K562 (cell line): ENCODE data around the gene TBC1D20. TPM values are rescaled to one million over a fixed set of nuclear protein-coding genes. Genes with fewer than 3 reads are reported as not detected.

Experiments
- ATAC-seq: fragments of 200-7000 bp; cut with Tn5 transposase; 3 replicates; pipeline ENCODE4 v1.9.1; 2020; ENCODE audit warnings: moderate library complexity
- BruUV-seq: library from RNA; stranded (reverse); fragments of 400-500 nt; replicated peaks from 2 replicates; lab custom pipeline; 2021; lab: Mats Ljungman, UMichigan
- CTCF ChIA-PET: fragments of 300-600 bp; formaldehyde crosslinking; extraction: SDS; loops from one replicate; lab custom pipeline; 2021; ENCODE audit warnings: low intra/inter-chr PET ratio; lab: Yijun Ruan, JAX
- POLR2A ChIA-PET: fragments of 300-600, 350-650 bp; sonication (Branson Sonifier 250); formaldehyde crosslinking; extraction: SDS; loops from one replicate; lab custom pipeline; 2021; ENCODE audit warnings: antibody characterized with exemption, inconsistent platforms; lab: Yijun Ruan, JAX
- DNase-seq, 4 experiments: peaks; one replicate each; pipeline versions ENCODE4 v3.0.0 to v3.0.0-alpha.2; 2011 to 2018; ENCODE audit warnings: low spot score in 3 of 4, mixed read lengths in 3 of 4; ENCODE audit errors: extremely low read depth in 1 of 4
- FAIRE-seq: peaks from 2 replicates; lab custom pipeline; 2011; peaks lifted over from hg19 to GRCh38; lab: Jason Lieb, UNC
- H2AFZ ChIP-seq: 2 replicates; pipeline ENCODE4 v1.6.0; 2011; ENCODE audit warnings: low read depth, low read length, control low read depth, inconsistent platforms
- H3K27ac ChIP-seq: fragments of 200-600 bp; 3 replicates; pipeline ENCODE4 v1.8.0; 2011; ENCODE audit warnings: low read depth, mild to moderate bottlenecking, control low read depth, inconsistent platforms, low read length, moderate library complexity, mixed read lengths; ENCODE audit errors: extremely low read depth
- H3K27me3 ChIP-seq, 2 experiments: fragments of 300-600 bp in 1 of 2; 2 replicates in 1 of 2; 3 replicates in 1 of 2; pipeline versions ENCODE4 v1.6.0 to v1.8.0; 2011; ENCODE audit warnings: inconsistent platforms in 2 of 2, low read length in 2 of 2, mild to moderate bottlenecking in 1 of 2, mixed read lengths in 1 of 2, moderate library complexity in 1 of 2; ENCODE audit not compliant: control insufficient read depth in 2 of 2, insufficient read depth in 2 of 2
- H3K36me3 ChIP-seq: fragments of 300-600 bp; 3 replicates; pipeline ENCODE4 v1.8.0; 2011; ENCODE audit warnings: mild to moderate bottlenecking, low read length, inconsistent platforms; ENCODE audit not compliant: control insufficient read depth, insufficient read depth
- H3K4me1 ChIP-seq, 2 experiments: fragments of 200-600 bp in 1 of 2; replicated peaks in 1 of 2; 2 replicates in 1 of 2; 3 replicates in 1 of 2; pipeline versions ENCODE4 v1.5.1 to v1.8.0; 2011; ENCODE audit warnings: inconsistent platforms in 2 of 2, low read length in 2 of 2, mild to moderate bottlenecking in 1 of 2, mixed read lengths in 1 of 2, moderate library complexity in 1 of 2; ENCODE audit not compliant: control insufficient read depth in 2 of 2, insufficient read depth in 2 of 2
- H3K4me2 ChIP-seq: 2 replicates; pipeline ENCODE4 v1.6.1; 2011; ENCODE audit warnings: low read length, control low read depth, inconsistent platforms, mixed read lengths; ENCODE audit not compliant: insufficient read depth
- H3K4me3 ChIP-seq: fragments of 200-600 bp; sonication (generic), shearing (Covaris generic); 2 replicates; pipeline ENCODE4 v1.5.1; 2016; ENCODE audit warnings: control low read depth, inconsistent platforms
- H3K79me2 ChIP-seq: fragments of 200-600 bp; 3 replicates; pipeline ENCODE4 v1.8.0; 2011; ENCODE audit warnings: low read length, inconsistent platforms; ENCODE audit not compliant: control insufficient read depth, insufficient read depth
- H3K9ac ChIP-seq, 2 experiments: 2 replicates each; pipeline versions ENCODE4 v1.6.0 to v1.6.1; 2011; ENCODE audit warnings: low read depth in 2 of 2, low read length in 2 of 2, control low read depth in 1 of 2, inconsistent platforms in 1 of 2, mild to moderate bottlenecking in 1 of 2, mixed read lengths in 1 of 2; ENCODE audit not compliant: insufficient read depth in 1 of 2
- H3K9me1 ChIP-seq: one replicate; pipeline ENCODE4 v1.6.0; 2011; ENCODE audit warnings: inconsistent platforms, mild to moderate bottlenecking, low read length, moderate library complexity; ENCODE audit not compliant: control insufficient read depth, insufficient read depth
- H3K9me3 ChIP-seq: replicated peaks from 2 replicates; pipeline ENCODE4 v1.5.1; 2011; ENCODE audit warnings: low read depth, low read length, inconsistent platforms; ENCODE audit not compliant: control insufficient read depth, insufficient read depth
- H4K20me1 ChIP-seq: replicated peaks from 2 replicates; pipeline ENCODE4 v1.6.1; 2011; ENCODE audit warnings: low read length, inconsistent platforms, mixed read lengths; ENCODE audit not compliant: control insufficient read depth, insufficient read depth
- ESRRA ChIP-seq: fragments of 450-650 bp; IDR thresholded peaks from 2 replicates; pipeline ENCODE4 v1.6.1; 2014; ENCODE audit warnings: low read depth, mild to moderate bottlenecking, moderate library complexity, borderline replicate concordance
- TFE3 ChIP-seq: fragments of 450-650 bp; formaldehyde crosslinking; IDR thresholded peaks from 2 replicates; pipeline ENCODE4 v1.4.0; 2020; ENCODE audit warnings: mild to moderate bottlenecking, mixed read lengths
- WGBS: fragments of 100-300 bp; shearing (Covaris generic); methylation state at CpG from one replicate; pipeline ENCODE4 v1.1.6; 2016; ENCODE audit warnings: low coverage, mixed read lengths; ENCODE audit not compliant: insufficient coverage; ENCODE audit errors: missing lambda C conversion rate; 5-methylcytosine and 5-hydroxymethylcytosine counted together
- in situ Hi-C: fragments of 300-500 bp; cut with MboI; formaldehyde crosslinking; loops from 4 replicates; pipeline ENCODE4 v1.15.0; 2018; ENCODE audit warnings: inconsistent platforms, mixed read lengths
- intact Hi-C: fragments of 100-400 bp; cut with micrococcal nuclease; formaldehyde crosslinking; loops from 2 replicates; pipeline ENCODE4 v1.14.2; 2022
- polyA plus RNA-seq, 8 experiments: library from polyadenylated mRNA; depleted of rRNA in 4 of 8; stranded (reverse) in 5 of 8; unstranded in 3 of 8; fragments of >200 nt; fragmentation: Nextera tagmentation in 2 of 8; fragmentation: Illumina TruSeq in 1 of 8; extraction: Ambion mirVana in 2 of 8; extraction: Trizol in 1 of 8; gene quantifications; 2 replicates each; pipeline versions ENCODE4 v1.2.1 to v1.2.3, GENCODE V29; 2011 to 2014; ENCODE audit warnings: inconsistent platforms in 1 of 8, missing spikeins in 1 of 8
- total RNA-seq, 7 experiments: library from RNA; depleted of rRNA in 6 of 7; stranded (reverse); fragments of >200 nt in 6 of 7; fragmentation: Illumina TruSeq in 2 of 7; extraction: Trizol in 2 of 7; gene quantifications; 2 replicates each; pipeline versions ENCODE4 v1.2.1 to v1.2.3, GENCODE V29; 2011 to 2021; ENCODE audit warnings: low replicate concordance in 1 of 7

TBC1D20 gene
- total and polyA plus RNA-seq, 9 of the 15 experiments (the other 6 are each of a cell fraction or from before 2014, with no cell fraction given): 7.0 to 25.3 (median 15.1) TPM

GRCh38 chr20:427849-428657 is 34.3 kb downstream of the TBC1D20 start:
- H3K27me3 ChIP-seq: no peaks in the 10 kb centered on the region
- ChIA-PET POLR2A (interaction anchor here (0.6 to 1.4 kb wide), 5 partner anchors 8 to 72 kb away, joined by 3 to 4 read pairs (median 4); no protein-coding TSS in a partner anchor), CTCF (no interaction called here)
- peaks cover 0 to 20% of the 10 kb centered on the region in 2 experiments; a peak in 2 of 5 replicates for H3K4me1 ChIP-seq
- no peaks in the 10 kb centered on the region for H3K9me3 ChIP-seq
- no peaks in the 10 kb centered on the region for H4K20me1 ChIP-seq
- no peak for ATAC-seq
- no peak for FAIRE-seq
- no peak overlapping the region for H3K4me3 ChIP-seq
- H3K4me2 ChIP-seq: no peak overlapping the region
- intact Hi-C loops (no loop called here), in situ Hi-C loops (no loop called here)
- 92% methylated on average over 11 of the region's 14 CpGs for WGBS
- H3K79me2 ChIP-seq: no peaks in the 10 kb centered on the region
- peaks cover 24% of the 10 kb centered on the region; the same call in 2 of the 3 replicates for H3K36me3 ChIP-seq
- H3K9me1 ChIP-seq: peaks cover 1% of the 10 kb centered on the region
- no peak overlapping the region for H3K9ac ChIP-seq
- BruUV-seq: no TSS peak
- no peak overlapping the region; the same call in 2 of the 3 replicates for H3K27ac ChIP-seq
- TF ChIP-seq ESRRA: peak; percentile 58; the same call in 1 of the 2 replicates
- no peak for TF ChIP-seq TFE3
- H2AFZ ChIP-seq: no peak overlapping the region
- peak in 1 of 4 experiments; percentile 4 for DNase-seq
